HepG2 (cell line): ENCODE measurements around the gene ZNF384. TPM values are rescaled to one million over a fixed set of nuclear protein-coding genes. Genes with fewer than 3 reads are reported as not detected.
A peak's percentile ranks its signal among the peaks of the same experiment; 100 is the strongest.

ENCODE experiments used
- ATF1 ChIP-seq: IDR thresholded peaks from 2 replicates; pipeline ENCODE4 v1.6.1; 2016; ENCODE audit warnings: mild to moderate bottlenecking, control low read depth
- CEBPG ChIP-seq: IDR thresholded peaks from 2 replicates; pipeline ENCODE4 v1.6.1; 2016
- ELF4 ChIP-seq: sonication (generic); formaldehyde crosslinking; IDR thresholded peaks from 2 replicates; pipeline ENCODE4 v1.5.0; 2020; ENCODE audit warnings: missing genetic modification reagents, mild to moderate bottlenecking, moderate library complexity, borderline replicate concordance
- KAT7 ChIP-seq: IDR thresholded peaks from 2 replicates; pipeline ENCODE4 v1.6.1; 2018; ENCODE audit warnings: borderline replicate concordance, missing compliant biosample characterization
- SNAI1 ChIP-seq: sonication (generic); formaldehyde crosslinking; IDR thresholded peaks from 2 replicates; pipeline ENCODE4 v1.5.0; 2020; ENCODE audit warnings: mild to moderate bottlenecking, missing genetic modification reagents, borderline replicate concordance
- TBX2 ChIP-seq: sonication (generic); formaldehyde crosslinking; IDR thresholded peaks from 2 replicates; pipeline ENCODE4 v1.5.0; 2020; ENCODE audit warnings: missing genetic modification reagents, mild to moderate bottlenecking, borderline replicate concordance
- polyA plus RNA-seq, 8 experiments: library from polyadenylated mRNA; depleted of rRNA in 3 of 8; stranded (reverse) in 7 of 8; unstranded in 1 of 8; fragments of >200 nt; fragmentation: Illumina TruSeq in 4 of 8; extraction: Trizol in 4 of 8; gene quantifications; 2 replicates each; pipeline versions ENCODE4 v1.2.1 to v1.2.3, GENCODE V29; 2011 to 2016; ENCODE audit warnings: low read depth in 4 of 8, missing spikeins in 1 of 8, mixed read lengths in 1 of 8; ENCODE audit not compliant: insufficient read depth in 1 of 8
- total RNA-seq, 5 experiments: library from RNA; depleted of rRNA; stranded (reverse); fragments of >200 nt; fragmentation: Illumina TruSeq; extraction: Trizol; gene quantifications; 2 replicates each; pipeline ENCODE4 v1.2.3, GENCODE V29; 2016; ENCODE audit warnings: low read depth in 1 of 5
- TF ChIP-seq, protein P1 (sequence below): sonication (generic); formaldehyde crosslinking; IDR thresholded peaks from 2 replicates; pipeline ENCODE4 v1.8.0; 2023; ENCODE audit warnings: mild to moderate bottlenecking, missing genetic modification reagents
- TF ChIP-seq, protein P2 (sequence below): sonication (generic); formaldehyde crosslinking; IDR thresholded peaks from 2 replicates; pipeline ENCODE4 v1.9.0; 2021; ENCODE audit warnings: missing genetic modification reagents, mild to moderate bottlenecking, borderline replicate concordance
- TF ChIP-seq, protein P3 (sequence below): IDR thresholded peaks from 2 replicates; pipeline ENCODE4 v1.6.1; 2016
- TF ChIP-seq, protein P4 (sequence below): sonication (generic); formaldehyde crosslinking; IDR thresholded peaks from 2 replicates; pipeline ENCODE4 v1.4.0; 2020; ENCODE audit warnings: mild to moderate bottlenecking, missing genetic modification reagents
- TF ChIP-seq, protein P5 (sequence below): sonication (generic); formaldehyde crosslinking; IDR thresholded peaks from 2 replicates; pipeline ENCODE4 v1.4.0; 2020; ENCODE audit warnings: low read depth, mild to moderate bottlenecking, missing genetic modification reagents
- TF ChIP-seq, protein P6 (sequence below): sonication (generic); formaldehyde crosslinking; IDR thresholded peaks from 2 replicates; pipeline ENCODE4 v1.8.0; 2022; ENCODE audit warnings: missing genetic modification reagents, mild to moderate bottlenecking, inconsistent platforms, borderline replicate concordance

ZNF384 gene
- total and polyA plus RNA-seq, 2 of the 13 experiments (the other 11 are each of a cell fraction or from before 2014, with no cell fraction given) = 23.6 to 55.3 TPM

DNA sequence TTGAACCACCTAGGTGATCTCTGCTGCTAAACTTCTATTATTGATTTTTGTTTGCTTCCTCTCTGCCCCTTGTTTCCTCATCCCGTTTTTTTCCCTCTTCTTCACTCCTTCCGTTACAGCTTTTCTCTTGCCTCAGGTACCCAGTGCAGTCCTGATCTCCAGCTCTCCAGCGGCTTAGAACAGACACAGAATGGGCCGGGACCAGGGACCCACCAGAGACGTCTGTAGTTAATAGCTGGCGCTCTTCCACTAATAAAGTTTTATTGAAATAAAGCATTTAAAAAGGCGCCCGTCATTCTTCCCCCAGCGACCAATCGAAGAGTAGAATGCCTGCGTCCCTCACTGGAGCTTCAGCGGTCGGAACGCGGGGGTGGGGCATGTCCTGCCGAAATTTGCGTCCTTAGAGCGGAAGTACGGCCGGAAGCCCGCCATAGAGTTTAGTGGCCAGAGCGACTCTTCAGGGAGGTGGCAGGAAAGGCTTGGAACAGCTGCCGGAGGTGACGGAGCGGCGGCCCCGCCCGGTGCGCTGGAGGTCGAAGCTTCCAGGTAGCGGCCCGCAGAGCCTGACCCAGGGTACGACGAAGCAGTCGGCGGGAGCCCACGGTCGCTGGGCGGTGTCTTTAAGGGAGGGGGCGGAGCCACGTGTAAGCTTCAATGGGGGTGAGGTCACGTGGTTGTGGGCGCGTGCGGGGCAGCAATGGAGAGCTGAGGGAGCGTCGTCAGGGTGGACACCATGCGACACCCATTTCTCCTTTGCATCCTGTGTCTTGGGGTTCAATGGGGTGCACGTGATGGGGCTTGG, 34.6 kb upstream of the ZNF384 start, which contains the start of gene COPS7A (continued):
- peak; percentile 80; the same call in 1 of the 2 replicates for TF ChIP-seq TBX2 (CRISPR knock-in tag)
- TF ChIP-seq, protein P1, sequence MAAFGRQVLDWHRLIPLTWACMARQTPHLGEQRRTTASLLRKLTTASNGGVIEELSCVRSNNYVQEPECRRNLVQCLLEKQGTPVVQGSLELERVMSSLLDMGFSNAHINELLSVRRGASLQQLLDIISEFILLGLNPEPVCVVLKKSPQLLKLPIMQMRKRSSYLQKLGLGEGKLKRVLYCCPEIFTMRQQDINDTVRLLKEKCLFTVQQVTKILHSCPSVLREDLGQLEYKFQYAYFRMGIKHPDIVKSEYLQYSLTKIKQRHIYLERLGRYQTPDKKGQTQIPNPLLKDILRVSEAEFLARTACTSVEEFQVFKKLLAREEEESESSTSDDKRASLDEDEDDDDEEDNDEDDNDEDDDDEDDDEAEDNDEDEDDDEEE (CRISPR knock-in tag) = peak; percentile 65; the same call in 1 of the 2 replicates
- TF ChIP-seq, protein P2, sequence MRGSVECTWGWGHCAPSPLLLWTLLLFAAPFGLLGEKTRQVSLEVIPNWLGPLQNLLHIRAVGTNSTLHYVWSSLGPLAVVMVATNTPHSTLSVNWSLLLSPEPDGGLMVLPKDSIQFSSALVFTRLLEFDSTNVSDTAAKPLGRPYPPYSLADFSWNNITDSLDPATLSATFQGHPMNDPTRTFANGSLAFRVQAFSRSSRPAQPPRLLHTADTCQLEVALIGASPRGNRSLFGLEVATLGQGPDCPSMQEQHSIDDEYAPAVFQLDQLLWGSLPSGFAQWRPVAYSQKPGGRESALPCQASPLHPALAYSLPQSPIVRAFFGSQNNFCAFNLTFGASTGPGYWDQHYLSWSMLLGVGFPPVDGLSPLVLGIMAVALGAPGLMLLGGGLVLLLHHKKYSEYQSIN (CRISPR knock-in tag) = no peak
- TF ChIP-seq, protein P3, sequence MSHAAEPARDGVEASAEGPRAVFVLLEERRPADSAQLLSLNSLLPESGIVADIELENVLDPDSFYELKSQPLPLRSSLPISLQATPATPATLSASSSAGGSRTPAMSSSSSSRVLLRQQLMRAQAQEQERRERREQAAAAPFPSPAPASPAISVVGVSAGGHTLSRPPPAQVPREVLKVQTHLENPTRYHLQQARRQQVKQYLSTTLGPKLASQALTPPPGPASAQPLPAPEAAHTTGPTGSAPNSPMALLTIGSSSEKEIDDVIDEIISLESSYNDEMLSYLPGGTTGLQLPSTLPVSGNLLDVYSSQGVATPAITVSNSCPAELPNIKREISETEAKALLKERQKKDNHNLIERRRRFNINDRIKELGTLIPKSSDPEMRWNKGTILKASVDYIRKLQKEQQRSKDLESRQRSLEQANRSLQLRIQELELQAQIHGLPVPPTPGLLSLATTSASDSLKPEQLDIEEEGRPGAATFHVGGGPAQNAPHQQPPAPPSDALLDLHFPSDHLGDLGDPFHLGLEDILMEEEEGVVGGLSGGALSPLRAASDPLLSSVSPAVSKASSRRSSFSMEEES (CRISPR knock-in tag) = peak; percentile 94
- TF ChIP-seq KAT7 (CRISPR knock-in tag) = peak; percentile 92; the same call in 1 of the 2 replicates
- TF ChIP-seq, protein P4, sequence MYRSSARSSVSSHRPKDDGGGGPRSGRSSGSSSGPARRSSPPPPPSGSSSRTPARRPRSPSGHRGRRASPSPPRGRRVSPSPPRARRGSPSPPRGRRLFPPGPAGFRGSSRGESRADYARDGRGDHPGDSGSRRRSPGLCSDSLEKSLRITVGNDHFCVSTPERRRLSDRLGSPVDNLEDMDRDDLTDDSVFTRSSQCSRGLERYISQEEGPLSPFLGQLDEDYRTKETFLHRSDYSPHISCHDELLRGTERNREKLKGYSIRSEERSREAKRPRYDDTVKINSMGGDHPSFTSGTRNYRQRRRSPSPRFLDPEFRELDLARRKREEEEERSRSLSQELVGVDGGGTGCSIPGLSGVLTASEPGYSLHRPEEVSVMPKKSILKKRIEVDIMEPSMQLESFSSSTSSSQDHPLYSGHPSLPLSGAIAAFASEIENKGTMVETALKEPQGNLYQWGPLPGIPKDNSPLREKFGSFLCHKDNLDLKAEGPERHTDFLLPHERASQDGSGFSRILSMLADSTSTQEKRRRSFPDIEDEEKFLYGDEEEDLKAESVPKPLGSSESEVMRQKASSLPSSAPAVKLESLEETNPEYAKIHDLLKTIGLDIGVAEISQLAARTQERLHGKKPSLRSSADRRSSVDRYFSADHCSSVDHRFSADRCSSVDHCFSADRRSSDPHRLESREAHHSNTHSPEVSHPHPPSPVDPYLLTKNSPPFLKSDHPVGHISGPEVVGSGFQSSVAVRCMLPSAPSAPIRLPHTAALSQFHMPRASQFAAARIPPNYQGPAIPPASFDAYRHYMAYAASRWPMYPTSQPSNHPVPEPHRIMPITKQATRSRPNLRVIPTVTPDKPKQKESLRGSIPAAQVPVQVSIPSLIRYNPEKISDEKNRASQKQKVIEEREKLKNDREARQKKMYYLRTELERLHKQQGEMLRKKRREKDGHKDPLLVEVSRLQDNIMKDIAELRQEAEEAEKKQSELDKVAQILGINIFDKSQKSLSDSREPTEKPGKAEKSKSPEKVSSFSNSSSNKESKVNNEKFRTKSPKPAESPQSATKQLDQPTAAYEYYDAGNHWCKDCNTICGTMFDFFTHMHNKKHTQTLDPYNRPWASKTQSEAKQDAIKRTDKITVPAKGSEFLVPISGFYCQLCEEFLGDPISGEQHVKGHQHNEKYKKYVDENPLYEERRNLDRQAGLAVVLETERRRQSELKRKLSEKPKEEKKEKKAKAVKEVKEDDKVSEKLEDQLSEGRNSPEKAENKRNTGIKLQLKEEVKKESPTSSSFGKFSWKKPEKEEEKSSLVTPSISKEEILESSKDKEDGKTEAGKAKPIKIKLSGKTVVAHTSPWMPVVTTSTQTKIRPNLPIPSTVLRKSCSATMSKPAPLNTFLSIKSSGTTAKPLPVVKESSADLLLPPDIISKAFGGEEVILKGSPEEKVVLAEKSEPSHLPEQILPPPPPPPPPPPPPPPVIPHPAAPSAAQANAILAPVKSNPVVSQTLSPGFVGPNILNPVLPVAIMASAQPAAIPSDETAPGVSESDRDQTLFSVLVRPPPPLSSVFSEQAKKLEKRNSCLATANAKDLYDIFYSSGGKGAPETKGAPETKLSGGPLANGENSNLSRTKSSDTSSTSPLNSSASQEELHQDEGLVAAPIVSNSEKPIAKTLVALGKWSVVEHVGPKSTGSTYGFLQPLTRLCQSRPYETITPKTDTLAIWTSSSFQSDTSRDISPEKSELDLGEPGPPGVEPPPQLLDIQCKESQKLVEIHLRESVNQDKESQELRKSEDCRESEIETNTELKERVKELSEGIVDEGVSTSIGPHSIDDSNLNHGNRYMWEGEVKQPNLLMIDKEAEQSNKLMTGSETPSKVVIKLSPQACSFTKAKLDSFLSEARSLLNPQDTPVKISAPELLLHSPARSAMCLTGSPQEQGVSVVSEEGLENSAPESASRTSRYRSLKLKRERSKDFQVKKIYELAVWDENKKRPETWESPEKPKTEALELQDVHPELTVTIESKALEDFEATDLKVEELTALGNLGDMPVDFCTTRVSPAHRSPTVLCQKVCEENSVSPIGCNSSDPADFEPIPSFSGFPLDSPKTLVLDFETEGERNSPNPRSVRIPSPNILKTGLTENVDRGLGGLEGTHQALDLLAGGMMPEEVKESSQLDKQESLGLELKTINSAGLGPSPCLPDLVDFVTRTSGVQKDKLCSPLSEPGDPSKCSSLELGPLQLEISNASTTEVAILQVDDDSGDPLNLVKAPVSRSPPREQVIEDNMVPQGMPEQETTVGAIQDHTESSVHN (CRISPR knock-in tag) = 0 out of 2 replicates have a peak, but pooled peaks have one; percentile 26
- peak; percentile 33 for TF ChIP-seq CEBPG (CRISPR knock-in tag)
- TF ChIP-seq ELF4 = peak; percentile 91; the same call in 1 of the 2 replicates
- TF ChIP-seq, protein P5, sequence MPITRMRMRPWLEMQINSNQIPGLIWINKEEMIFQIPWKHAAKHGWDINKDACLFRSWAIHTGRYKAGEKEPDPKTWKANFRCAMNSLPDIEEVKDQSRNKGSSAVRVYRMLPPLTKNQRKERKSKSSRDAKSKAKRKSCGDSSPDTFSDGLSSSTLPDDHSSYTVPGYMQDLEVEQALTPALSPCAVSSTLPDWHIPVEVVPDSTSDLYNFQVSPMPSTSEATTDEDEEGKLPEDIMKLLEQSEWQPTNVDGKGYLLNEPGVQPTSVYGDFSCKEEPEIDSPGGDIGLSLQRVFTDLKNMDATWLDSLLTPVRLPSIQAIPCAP (CRISPR knock-in tag) = no peak; the same call in 1 of the 2 replicates
- TF ChIP-seq ATF1 (CRISPR knock-in tag) = peak; percentile 92
- TF ChIP-seq, protein P6, sequence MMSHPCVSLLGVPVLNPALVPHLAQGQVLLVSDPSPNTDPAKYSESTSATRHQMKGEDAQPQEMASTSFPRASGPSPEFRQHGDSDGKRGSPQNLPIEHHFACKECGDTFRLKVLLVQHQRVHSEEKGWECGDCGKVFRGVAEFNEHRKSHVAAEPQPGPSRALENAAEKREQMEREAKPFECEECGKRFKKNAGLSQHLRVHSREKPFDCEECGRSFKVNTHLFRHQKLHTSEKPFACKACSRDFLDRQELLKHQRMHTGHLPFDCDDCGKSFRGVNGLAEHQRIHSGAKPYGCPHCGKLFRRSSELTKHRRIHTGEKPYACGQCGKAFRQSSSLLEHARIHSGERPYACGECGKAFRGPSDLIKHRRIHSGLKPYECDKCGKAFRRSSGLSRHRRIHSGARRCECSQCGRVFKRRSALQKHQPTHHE (CRISPR knock-in tag) = peak; percentile 84; the same call in 1 of the 2 replicates
- peak; percentile 85 for TF ChIP-seq SNAI1 (CRISPR knock-in tag)
